PC-3 (cell line): ENCODE data around the gene PKP3. TPM values are rescaled to one million over a fixed set of nuclear protein-coding genes. Genes with fewer than 3 reads are reported as not detected.
A peak's percentile ranks its signal among the peaks of the same experiment; 100 is the strongest.

ENCODE experiments used
- ATAC-seq: fragments of 200-7000 bp; cut with Tn5 transposase; 2 replicates; pipeline ENCODE4 v1.9.1; 2020; ENCODE audit warnings: mild to moderate bottlenecking, moderate library complexity
- BruUV-seq: library from RNA; stranded (reverse); fragments of 400-500 nt; replicated peaks from 2 replicates; lab custom pipeline; 2021; lab: Mats Ljungman, UMichigan
- CTCF ChIA-PET: fragments of 300-600 bp; sonication (Branson Sonifier 250); formaldehyde crosslinking; loops from one replicate; lab custom pipeline; 2022; ENCODE audit warnings: antibody characterized with exemption; lab: Charles Lee
- POLR2A ChIA-PET: fragments of 300-600 bp; sonication (Branson Sonifier 250); formaldehyde crosslinking; loops from one replicate; lab custom pipeline; 2022; ENCODE audit warnings: antibody characterized with exemption; ENCODE audit not compliant: unreplicated experiment; lab: Charles Lee
- DNase-seq: peaks from one replicate; pipeline ENCODE4 v3.0.0-alpha.2; 2015
- H2AFZ ChIP-seq: fragments of 300-600 bp; sonication (generic); 2 replicates; pipeline ENCODE4 v1.6.0; 2016; ENCODE audit warnings: antibody characterized with exemption, low read length
- H3F3A ChIP-seq: fragments of 300-600 bp; sonication (generic); one replicate; pipeline ENCODE4 v1.6.0; 2017; ENCODE audit warnings: antibody characterized with exemption, low read length, control low read depth, mild to moderate bottlenecking; ENCODE audit not compliant: unreplicated experiment
- H3K27ac ChIP-seq: fragments of 300-600 bp; sonication (generic); 2 replicates; pipeline ENCODE4 v1.5.1; 2016; ENCODE audit warnings: mild to moderate bottlenecking, low read length
- H3K27me3 ChIP-seq: fragments of 300-600 bp; sonication (generic); 2 replicates; pipeline ENCODE4 v1.6.1; 2016; ENCODE audit warnings: low read length, mixed read lengths
- H3K36me3 ChIP-seq: fragments of 300-600 bp; sonication (generic); 2 replicates; pipeline ENCODE4 v1.6.1; 2016; ENCODE audit warnings: low read depth, mixed run types, low read length, mixed read lengths
- H3K4me1 ChIP-seq: fragments of 300-600 bp; sonication (generic); 2 replicates; pipeline ENCODE4 v1.5.1; 2016; ENCODE audit warnings: low read length; ENCODE audit not compliant: insufficient read depth
- H3K4me2 ChIP-seq: fragments of 300-600 bp; sonication (generic); 2 replicates; pipeline ENCODE4 v1.6.0; 2016; ENCODE audit warnings: low read length
- H3K4me3 ChIP-seq: fragments of 300-600 bp; sonication (generic); 2 replicates; pipeline ENCODE4 v1.5.1; 2016; ENCODE audit warnings: mild to moderate bottlenecking, low read length, mixed read lengths
- H3K79me2 ChIP-seq: fragments of 300-600 bp; sonication (generic); 2 replicates; pipeline ENCODE4 v1.6.1; 2017; ENCODE audit warnings: low read length, mixed read lengths
- H3K9ac ChIP-seq: fragments of 300-600 bp; sonication (generic); 2 replicates; pipeline ENCODE4 v1.6.0; 2016; ENCODE audit warnings: mild to moderate bottlenecking, low read length
- H3K9me2 ChIP-seq: fragments of 300-600 bp; sonication (generic); replicated peaks from 2 replicates; pipeline ENCODE4 v1.6.1; 2016; ENCODE audit warnings: mixed run types, low read length, mixed read lengths
- H3K9me3 ChIP-seq: fragments of 300-600 bp; sonication (generic); 2 replicates; pipeline ENCODE4 v1.6.1; 2016; ENCODE audit warnings: low read length, mixed read lengths
- H4K20me1 ChIP-seq: fragments of 300-600 bp; sonication (generic); 2 replicates; pipeline ENCODE4 v1.6.1; 2016; ENCODE audit warnings: low read length, mixed read lengths
- EZH2 ChIP-seq: fragments of 300-600 bp; sonication (generic); IDR thresholded peaks from one replicate; pipeline ENCODE4 v1.6.1; 2017; ENCODE audit warnings: antibody characterized with exemption, mild to moderate bottlenecking, low read length; ENCODE audit not compliant: unreplicated experiment
- EZH2phosphoT487 ChIP-seq: fragments of 300-600 bp; sonication (generic); IDR thresholded peaks from 2 replicates; pipeline ENCODE4 v1.6.1; 2018; ENCODE audit warnings: mild to moderate bottlenecking, antibody characterized with exemption, low read length, borderline replicate concordance
- intact Hi-C: fragments of 100-400 bp; cut with micrococcal nuclease; formaldehyde crosslinking; loops from 2 replicates; pipeline ENCODE4 v1.9.0; 2023
- total RNA-seq: library from RNA; depleted of rRNA; stranded (reverse); fragments of >200 nt; gene quantifications from 2 replicates; pipeline ENCODE4 v1.2.3, GENCODE V29; 2014
- TF ChIP-seq, protein P1 (sequence below): fragments of 300-600 bp; sonication (generic); conservative IDR thresholded peaks from 2 replicates; pipeline ENCODE4 v1.5.1; 2017; ENCODE audit warnings: antibody characterized with exemption, low read depth, mild to moderate bottlenecking, low read length

Gene PKP3
- total RNA-seq, 1 experiment from 2014 or later, result 218 TPM

DNA sequence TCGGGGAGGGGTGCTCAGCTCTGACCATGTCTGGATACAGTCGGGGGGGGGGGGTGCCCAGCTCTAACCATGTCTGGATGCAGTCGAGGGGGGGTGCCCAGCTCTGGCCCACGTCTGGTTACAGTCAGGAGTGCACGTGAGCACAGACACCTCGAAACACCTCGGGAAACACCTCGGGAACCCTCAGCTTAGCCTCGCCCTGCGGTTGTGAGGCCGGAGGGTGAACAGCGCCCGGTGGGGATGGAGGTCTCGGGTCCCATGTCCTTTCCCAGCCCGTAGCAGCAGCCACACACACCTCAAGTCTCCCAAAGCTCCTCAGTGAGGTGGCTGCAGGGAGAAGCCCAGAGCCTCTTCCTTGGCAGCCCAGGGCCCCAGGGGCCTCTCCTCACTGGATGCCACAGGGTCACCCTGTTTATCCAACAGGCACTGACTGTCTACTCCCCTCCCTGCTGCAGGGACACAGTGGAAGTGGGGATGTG lies 18.7 kb downstream of the PKP3 start:
- H3K4me3 ChIP-seq, result no peak overlapping the region
- no TSS peak for BruUV-seq
- no peaks in the 10 kb centered on the region for H3K36me3 ChIP-seq
- no peaks in the 10 kb centered on the region for H3K27me3 ChIP-seq
- no peak overlapping the region for H3K27ac ChIP-seq
- no peak overlapping the region for H3K4me2 ChIP-seq
- H3K9me3 ChIP-seq, result no peaks in the 10 kb centered on the region
- H3K79me2 ChIP-seq, result peaks cover 25% of the 10 kb centered on the region
- intact Hi-C loops, result no loop called here
- no peaks in the 10 kb centered on the region for H3F3A ChIP-seq
- POLR2A ChIA-PET, result no interaction called here
- peaks cover 23% of the 10 kb centered on the region for H3K4me1 ChIP-seq
- H3K9me2 ChIP-seq, result no peaks in the 10 kb centered on the region
- no peak for DNase-seq
- no peak overlapping the region for H2AFZ ChIP-seq
- H3K9ac ChIP-seq, result no peak overlapping the region
- H4K20me1 ChIP-seq, result no peaks in the 10 kb centered on the region
- CTCF ChIA-PET, result interaction anchor here (0.7 kb wide), 1 partner anchor 36 kb away, joined by 3 read pairs; no protein-coding TSS in a partner anchor
- TF ChIP-seq EZH2phosphoT487 (no peak), EZH2 (no peak)
- TF ChIP-seq, protein P1, sequence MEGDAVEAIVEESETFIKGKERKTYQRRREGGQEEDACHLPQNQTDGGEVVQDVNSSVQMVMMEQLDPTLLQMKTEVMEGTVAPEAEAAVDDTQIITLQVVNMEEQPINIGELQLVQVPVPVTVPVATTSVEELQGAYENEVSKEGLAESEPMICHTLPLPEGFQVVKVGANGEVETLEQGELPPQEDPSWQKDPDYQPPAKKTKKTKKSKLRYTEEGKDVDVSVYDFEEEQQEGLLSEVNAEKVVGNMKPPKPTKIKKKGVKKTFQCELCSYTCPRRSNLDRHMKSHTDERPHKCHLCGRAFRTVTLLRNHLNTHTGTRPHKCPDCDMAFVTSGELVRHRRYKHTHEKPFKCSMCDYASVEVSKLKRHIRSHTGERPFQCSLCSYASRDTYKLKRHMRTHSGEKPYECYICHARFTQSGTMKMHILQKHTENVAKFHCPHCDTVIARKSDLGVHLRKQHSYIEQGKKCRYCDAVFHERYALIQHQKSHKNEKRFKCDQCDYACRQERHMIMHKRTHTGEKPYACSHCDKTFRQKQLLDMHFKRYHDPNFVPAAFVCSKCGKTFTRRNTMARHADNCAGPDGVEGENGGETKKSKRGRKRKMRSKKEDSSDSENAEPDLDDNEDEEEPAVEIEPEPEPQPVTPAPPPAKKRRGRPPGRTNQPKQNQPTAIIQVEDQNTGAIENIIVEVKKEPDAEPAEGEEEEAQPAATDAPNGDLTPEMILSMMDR, result no peak
- no peak for ATAC-seq

DNA sequence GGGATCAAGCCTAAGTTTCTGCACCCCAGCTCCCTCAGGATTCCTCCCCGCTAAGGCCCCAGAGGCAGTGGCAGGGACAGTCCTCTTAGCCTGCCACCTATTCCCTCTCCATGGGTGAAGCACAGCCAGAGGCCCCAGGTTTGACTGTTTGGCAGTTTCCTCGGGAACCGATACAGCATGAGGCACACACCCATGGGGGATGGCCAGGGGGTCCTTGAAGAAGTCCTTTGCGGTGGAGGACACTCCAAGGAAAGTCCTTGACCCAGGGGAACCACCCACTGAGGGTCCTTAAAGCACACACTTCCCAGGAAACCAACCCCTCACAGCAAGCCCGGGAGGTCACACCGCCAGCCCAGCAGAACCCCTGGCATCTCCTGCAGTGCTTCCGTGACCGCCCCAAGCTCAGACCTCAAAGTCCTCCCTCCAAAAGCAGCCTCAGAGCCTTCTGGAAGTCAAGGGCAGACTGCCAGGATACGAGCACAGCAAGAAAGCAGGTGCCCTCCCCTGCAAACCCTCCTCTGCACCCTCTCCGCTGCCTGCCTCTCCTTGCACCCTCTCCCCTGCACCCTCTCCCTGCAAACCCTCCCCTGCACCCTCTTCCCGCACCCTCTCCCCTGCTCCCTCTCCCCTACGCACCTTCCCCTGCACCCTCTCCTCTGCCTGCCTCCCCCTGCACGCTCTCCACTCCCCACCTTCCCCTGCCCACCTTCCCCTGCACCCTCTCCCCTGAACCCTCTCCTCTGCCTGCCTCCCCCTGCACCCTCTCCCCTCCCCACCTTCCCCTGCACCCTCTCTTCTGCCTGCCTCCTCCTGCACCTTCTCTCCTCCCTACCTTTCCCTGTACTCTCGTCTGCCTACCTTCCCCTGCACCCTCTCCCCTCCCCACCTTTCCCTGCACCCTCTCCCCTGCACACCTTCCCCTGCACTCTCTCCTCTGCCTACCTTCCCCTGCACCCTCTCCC lies 19.4 kb downstream of the PKP3 start:
- H3K27me3 ChIP-seq, result no peaks in the 10 kb centered on the region
- no peak overlapping the region for H3K4me2 ChIP-seq
- H3K9me3 ChIP-seq, result no peaks in the 10 kb centered on the region
- TF ChIP-seq EZH2phosphoT487 (no peak), EZH2 (no peak)
- DNase-seq, result no peak
- H3K9me2 ChIP-seq, result no peaks in the 10 kb centered on the region
- H3K4me1 ChIP-seq, result peaks cover 27% of the 10 kb centered on the region
- POLR2A ChIA-PET, result no interaction called here
- H4K20me1 ChIP-seq, result no peaks in the 10 kb centered on the region
- peaks cover 25% of the 10 kb centered on the region for H3K79me2 ChIP-seq
- H2AFZ ChIP-seq, result no peak overlapping the region
- H3K27ac ChIP-seq, result no peak overlapping the region
- no peaks in the 10 kb centered on the region for H3K36me3 ChIP-seq
- intact Hi-C loops, result loop anchor here (2.0 kb wide), 1 partner anchor 35 kb away; no protein-coding TSS in a partner anchor
- H3K9ac ChIP-seq, result no peak overlapping the region
- no peak for ATAC-seq
- BruUV-seq, result no TSS peak
- no peaks in the 10 kb centered on the region for H3F3A ChIP-seq
- CTCF ChIA-PET, result no interaction called here
- no peak overlapping the region for H3K4me3 ChIP-seq

DNA sequence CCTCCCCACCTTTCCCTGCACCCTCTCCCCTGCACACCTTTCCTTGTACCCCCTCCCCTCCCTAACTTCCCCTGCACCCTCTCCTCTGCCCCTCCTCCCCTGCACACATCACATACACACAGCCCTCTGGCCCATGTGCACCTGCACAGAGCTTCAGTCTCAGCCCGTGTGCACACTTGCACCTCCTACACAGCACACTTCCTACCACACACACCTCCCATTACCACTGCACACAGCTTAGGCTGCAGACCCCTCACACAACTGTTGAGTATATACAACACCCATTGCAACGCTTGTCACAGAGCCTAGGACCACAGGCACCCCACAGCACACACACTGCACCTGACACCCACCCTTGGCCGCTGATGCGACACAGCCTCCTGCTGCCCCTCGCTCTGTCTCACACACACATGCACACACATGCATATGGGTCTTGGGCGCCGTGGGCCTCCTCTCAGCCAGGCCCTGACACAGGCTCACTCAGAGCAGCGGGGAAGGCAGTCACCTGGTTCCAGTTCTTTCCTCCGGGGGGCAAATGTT lies 20.4 kb downstream of the PKP3 start:
- peaks cover 27% of the 10 kb centered on the region for H3K4me1 ChIP-seq
- peak overlapping the region; percentile 98 for H3K4me2 ChIP-seq
- ATAC-seq (no peak), DNase-seq (no peak)
- no peak overlapping the region for H3K9ac ChIP-seq
- H3K79me2 ChIP-seq, result peaks cover 25% of the 10 kb centered on the region
- no TSS peak for BruUV-seq
- H3K27me3 ChIP-seq, result no peaks in the 10 kb centered on the region
- H4K20me1 ChIP-seq, result no peaks in the 10 kb centered on the region
- POLR2A ChIA-PET, result interaction anchor here (0.6 kb wide), 1 partner anchor 41 kb away, joined by 3 read pairs; no protein-coding TSS in a partner anchor
- TF ChIP-seq, protein P1, result no peak
- no peak for TF ChIP-seq EZH2phosphoT487
- TF ChIP-seq EZH2, result no peak
- intact Hi-C loops, result loop anchor here (2.0 kb wide), 1 partner anchor 34 kb away; no protein-coding TSS in a partner anchor
- H3K36me3 ChIP-seq, result no peaks in the 10 kb centered on the region
- H3K9me3 ChIP-seq, result no peaks in the 10 kb centered on the region
- no peak overlapping the region for H2AFZ ChIP-seq
- H3K4me3 ChIP-seq, result peak overlapping the region; percentile 62
- no peaks in the 10 kb centered on the region for H3K9me2 ChIP-seq
- no peak overlapping the region for H3K27ac ChIP-seq
- no peaks in the 10 kb centered on the region for H3F3A ChIP-seq
- CTCF ChIA-PET, result no interaction called here
